CD8-positive, alpha-beta memory T cell (primary cell): ENCODE data around the gene CDC42EP3. TPM values are rescaled to one million over a fixed set of nuclear protein-coding genes. Genes with fewer than 3 reads are reported as not detected.

Experiments
- CTCF ChIA-PET: fragments of 350-600 bp; sonication (Branson Sonifier 250); formaldehyde crosslinking; loops from one replicate; lab custom pipeline; 2021; ENCODE audit warnings: antibody characterized with exemption; lab: Charles Lee
- POLR2A ChIA-PET: fragments of 350-600 bp; sonication (Branson Sonifier 250); formaldehyde crosslinking; loops from one replicate; lab custom pipeline; 2021; ENCODE audit warnings: antibody characterized with exemption; lab: Charles Lee
- DNase-seq, 5 donors: peaks; one replicate each; pipeline versions ENCODE4 v3.0.0 to v3.0.0-alpha.2; 2020 to 2022; ENCODE audit warnings: mixed read lengths in 1 of 5
- H3K27ac ChIP-seq: one replicate; pipeline ENCODE4 v1.7.0; 2013; ENCODE audit warnings: low read depth, mild to moderate bottlenecking, low read length, moderate library complexity
- H3K27me3 ChIP-seq: 2 replicates; pipeline ENCODE4 v1.7.0; 2013; ENCODE audit warnings: low read length, mild to moderate bottlenecking; ENCODE audit not compliant: insufficient read depth, poor library complexity, severe bottlenecking
- H3K36me3 ChIP-seq: 2 replicates; pipeline ENCODE4 v1.7.0; 2013; ENCODE audit warnings: mild to moderate bottlenecking, low read length, moderate library complexity; ENCODE audit not compliant: insufficient read depth
- H3K4me1 ChIP-seq: 2 replicates; pipeline ENCODE4 v1.7.0; 2013; ENCODE audit warnings: mild to moderate bottlenecking, low read length, moderate library complexity; ENCODE audit not compliant: insufficient read depth
- H3K4me3 ChIP-seq: 2 replicates; pipeline ENCODE4 v1.7.0; 2013; ENCODE audit warnings: mild to moderate bottlenecking, low read length
- H3K9me3 ChIP-seq: 2 replicates; pipeline ENCODE4 v1.7.0; 2013; ENCODE audit warnings: mild to moderate bottlenecking, low read length
- H3K27ac Mint-ChIP-seq, 8 donors: one replicate each; pipeline ENCODE4 v1.8.0; 2020 to 2021; ENCODE audit warnings: mixed read lengths in 8 of 8, mild to moderate bottlenecking in 6 of 8, inconsistent platforms in 3 of 8, moderate library complexity in 3 of 8
- H3K27me3 Mint-ChIP-seq, 2 donors: one replicate each; pipeline ENCODE4 v1.8.0; 2020 to 2021; ENCODE audit warnings: mixed read lengths in 2 of 2, mild to moderate bottlenecking in 1 of 2, moderate library complexity in 1 of 2
- H3K36me3 Mint-ChIP-seq, 3 donors: one replicate each; pipeline ENCODE4 v1.8.0; 2020 to 2021; ENCODE audit warnings: mixed read lengths in 3 of 3, inconsistent platforms in 1 of 3, mild to moderate bottlenecking in 1 of 3
- H3K4me1 Mint-ChIP-seq, 3 donors: one replicate each; pipeline ENCODE4 v1.8.0; 2020 to 2021; ENCODE audit warnings: mixed read lengths in 3 of 3, inconsistent platforms in 1 of 3, mild to moderate bottlenecking in 1 of 3
- H3K4me3 Mint-ChIP-seq, 7 donors: one replicate each; pipeline ENCODE4 v1.8.0; 2020 to 2021; ENCODE audit warnings: mixed read lengths in 7 of 7, mild to moderate bottlenecking in 6 of 7, moderate library complexity in 4 of 7, inconsistent platforms in 2 of 7
- H3K9me3 Mint-ChIP-seq, 5 donors: one replicate each; pipeline ENCODE4 v1.8.0; 2020 to 2022; ENCODE audit warnings: mixed read lengths in 5 of 5, mild to moderate bottlenecking in 3 of 5, moderate library complexity in 2 of 5, inconsistent platforms in 1 of 5
- polyA plus RNA-seq: library from polyadenylated mRNA; unstranded; fragments of 300-500 nt; fragmentation: Illumina TruSeq; gene quantifications from one replicate; pipeline ENCODE4 v1.2.3, GENCODE V29; 2021
- total RNA-seq, 2 experiments: library from RNA; stranded (reverse); gene quantifications; one replicate each; pipeline ENCODE4 v1.2.3, GENCODE V29; 2021

Gene CDC42EP3
- total and polyA plus RNA-seq, 3 experiments from 2014 or later = 37.1 to 141 (median 39.1) TPM

DNA sequence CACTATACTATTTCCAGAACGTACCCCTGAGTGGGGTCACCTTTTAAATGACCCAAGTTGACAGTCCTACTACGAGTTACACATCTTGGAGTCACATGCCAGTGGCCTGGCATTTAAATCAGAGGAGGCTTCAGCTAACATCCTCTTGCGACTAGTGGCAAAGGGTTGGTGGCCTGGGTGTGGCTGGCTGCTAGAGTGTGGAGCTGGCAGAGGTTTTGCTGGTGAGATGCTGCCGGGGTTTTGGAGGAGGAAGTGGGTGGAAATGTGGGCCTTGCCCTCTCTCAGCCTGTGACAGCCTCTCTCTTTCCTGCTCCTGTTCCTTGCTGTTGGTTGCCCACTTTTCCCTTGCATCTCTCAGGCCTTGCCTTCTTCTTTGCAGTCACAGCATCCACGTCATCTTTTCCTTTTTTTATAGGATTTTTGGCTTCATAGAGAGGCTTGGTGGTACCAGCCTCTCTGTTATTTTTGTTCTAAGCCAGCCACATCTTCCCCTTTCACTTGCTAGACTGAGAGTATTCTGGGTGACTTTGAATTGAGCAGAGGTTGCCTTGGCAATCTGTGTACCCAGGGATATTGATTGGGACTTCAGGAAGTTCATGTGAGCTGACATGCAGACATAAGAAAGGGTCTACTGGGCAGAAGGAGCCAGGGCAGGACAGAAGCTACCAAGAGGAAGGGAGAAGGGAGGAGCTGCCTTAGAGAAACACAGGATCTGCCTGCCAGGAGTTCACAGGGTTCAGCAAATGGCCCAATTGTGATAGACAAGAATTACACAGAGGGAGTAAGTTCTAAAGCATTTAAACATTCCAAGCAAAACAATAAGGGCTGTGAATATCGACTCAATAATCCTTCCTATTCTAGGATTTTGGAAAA, 55.4 kb downstream of the CDC42EP3 start:
- H3K9me3 ChIP-seq = no peaks in the 10 kb centered on the region
- H3K27me3 ChIP-seq = no peaks in the 10 kb centered on the region
- Mint-ChIP-seq H3K4me1 (peaks cover 81 to 92% (median 89%) of the 10 kb centered on the region in 3 donors), H3K9me3 (no peaks in the 10 kb centered on the region), H3K27me3 (no peaks in the 10 kb centered on the region), H3K4me3 (peak overlapping the region; percentile 5 to 75 (median 67)), H3K36me3 (peaks cover 9 to 29% (median 17%) of the 10 kb centered on the region in 3 donors), H3K27ac (peak overlapping the region; percentile 87 to 99 (median 95))
- POLR2A ChIA-PET = interaction anchor here (1.0 to 2.2 kb wide), 4 partner anchors 10 to 56 kb away, joined by 3 to 15 read pairs (median 6); no protein-coding TSS in a partner anchor
- H3K27ac ChIP-seq = peak overlapping the region; percentile 33
- H3K4me1 ChIP-seq = peaks cover 42% of the 10 kb centered on the region
- no peak overlapping the region for H3K4me3 ChIP-seq
- no peaks in the 10 kb centered on the region for H3K36me3 ChIP-seq
- DNase-seq = peak; percentile 49 to 80 (median 67)
- CTCF ChIA-PET = interaction anchor here (1.1 to 1.8 kb wide), 3 partner anchors 16 to 220 kb away, joined by 3 to 13 read pairs (median 6); partner anchors contain the start of gene CDC42EP3

DNA sequence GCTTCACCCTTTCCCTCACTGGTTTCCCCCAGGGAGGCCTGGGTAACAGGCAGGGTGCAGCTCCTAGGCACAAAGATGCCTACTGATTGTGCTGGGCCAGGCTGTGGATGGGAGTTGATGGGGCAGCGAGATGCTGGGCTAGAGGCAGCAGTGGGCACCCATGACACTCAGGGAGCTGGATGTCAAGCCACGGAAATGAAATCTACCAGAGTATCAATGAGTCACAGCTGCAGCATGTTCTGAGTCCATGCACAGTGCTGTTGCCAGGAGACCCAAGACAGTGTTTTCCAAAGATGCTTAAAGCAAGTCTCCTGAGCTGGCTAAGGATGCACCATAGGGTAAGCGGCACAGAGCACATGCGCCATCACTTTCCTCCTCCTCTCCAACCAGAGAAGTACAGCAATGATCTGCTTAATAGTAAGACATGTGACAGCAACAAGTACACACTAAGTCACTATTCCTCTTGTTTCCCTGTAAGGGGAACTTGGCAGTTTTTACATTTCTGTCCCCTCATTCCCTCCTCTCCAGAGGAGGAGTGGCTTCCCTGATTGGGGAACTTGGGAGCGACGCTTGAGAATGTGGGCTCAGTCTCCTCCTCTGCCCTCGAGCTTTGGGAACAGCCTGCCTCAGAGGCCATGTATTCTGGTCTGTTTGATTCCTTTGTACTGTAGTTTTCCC, 57.2 kb downstream of the CDC42EP3 start:
- POLR2A ChIA-PET = interaction anchor here (1.1 to 2.2 kb wide), 3 partner anchors 9 to 14 kb away, joined by 3 to 15 read pairs (median 8); no protein-coding TSS in a partner anchor
- H3K27me3 Mint-ChIP-seq = no peaks in the 10 kb centered on the region
- H3K27ac Mint-ChIP-seq = peak overlapping the region; percentile 81 to 99 (median 95)
- DNase-seq = no peak
- H3K9me3 ChIP-seq = no peaks in the 10 kb centered on the region
- no peak overlapping the region for H3K4me3 ChIP-seq
- CTCF ChIA-PET = interaction anchor here (1.7 kb wide), 1 partner anchor 34 kb away, joined by 4 read pairs; no protein-coding TSS in a partner anchor
- no peak overlapping the region for H3K4me3 Mint-ChIP-seq
- peaks cover 71 to 91% (median 86%) of the 10 kb centered on the region in 3 donors for H3K4me1 Mint-ChIP-seq
- H3K4me1 ChIP-seq = peaks cover 38% of the 10 kb centered on the region
- H3K36me3 ChIP-seq = no peaks in the 10 kb centered on the region
- peaks cover 6 to 19% (median 15%) of the 10 kb centered on the region in 3 donors for H3K36me3 Mint-ChIP-seq
- no peaks in the 10 kb centered on the region for H3K27me3 ChIP-seq
- H3K27ac ChIP-seq = no peak overlapping the region
- peaks cover 0 to 3% (median 1%) of the 10 kb centered on the region in 5 donors for H3K9me3 Mint-ChIP-seq

DNA sequence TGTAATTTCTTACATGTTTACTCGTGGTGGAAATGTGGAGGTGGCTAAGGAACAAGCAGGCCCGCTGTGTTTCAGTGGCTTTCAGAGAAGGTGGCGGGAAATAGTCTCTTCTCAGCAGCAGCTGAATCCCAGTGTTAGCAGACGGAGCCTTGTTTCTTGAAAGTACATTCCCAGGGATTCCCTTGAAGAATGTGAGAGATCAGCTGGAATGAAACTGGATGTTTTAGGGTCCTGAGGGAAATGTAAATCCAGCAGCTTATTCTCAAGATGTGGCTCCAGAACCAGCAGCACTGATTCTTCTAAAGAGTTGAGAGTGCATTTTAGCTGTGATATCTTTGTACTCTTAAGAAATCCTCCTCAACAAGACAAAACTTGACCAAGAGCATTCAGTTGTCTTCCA, 59.1 kb downstream of the CDC42EP3 start:
- no peak overlapping the region for H3K27ac ChIP-seq
- H3K4me1 ChIP-seq = peaks cover 28% of the 10 kb centered on the region
- Mint-ChIP-seq H3K27ac (peak overlapping the region; percentile 4 to 96 (median 38)), H3K4me3 (no peak overlapping the region), H3K4me1 (peaks cover 64 to 79% (median 72%) of the 10 kb centered on the region in 3 donors), H3K9me3 (peaks cover 14 to 20% (median 16%) of the 10 kb centered on the region in 5 donors), H3K36me3 (peaks cover 10 to 28% (median 16%) of the 10 kb centered on the region in 3 donors), H3K27me3 (no peaks in the 10 kb centered on the region)
- H3K9me3 ChIP-seq = peaks cover 6% of the 10 kb centered on the region
- ChIA-PET POLR2A (no interaction called here), CTCF (interaction anchor here (1.4 kb wide), 1 partner anchor 11 kb away, joined by 3 read pairs; no protein-coding TSS in a partner anchor)
- no peak for DNase-seq
- no peaks in the 10 kb centered on the region for H3K36me3 ChIP-seq
- no peaks in the 10 kb centered on the region for H3K27me3 ChIP-seq
- no peak overlapping the region for H3K4me3 ChIP-seq

DNA sequence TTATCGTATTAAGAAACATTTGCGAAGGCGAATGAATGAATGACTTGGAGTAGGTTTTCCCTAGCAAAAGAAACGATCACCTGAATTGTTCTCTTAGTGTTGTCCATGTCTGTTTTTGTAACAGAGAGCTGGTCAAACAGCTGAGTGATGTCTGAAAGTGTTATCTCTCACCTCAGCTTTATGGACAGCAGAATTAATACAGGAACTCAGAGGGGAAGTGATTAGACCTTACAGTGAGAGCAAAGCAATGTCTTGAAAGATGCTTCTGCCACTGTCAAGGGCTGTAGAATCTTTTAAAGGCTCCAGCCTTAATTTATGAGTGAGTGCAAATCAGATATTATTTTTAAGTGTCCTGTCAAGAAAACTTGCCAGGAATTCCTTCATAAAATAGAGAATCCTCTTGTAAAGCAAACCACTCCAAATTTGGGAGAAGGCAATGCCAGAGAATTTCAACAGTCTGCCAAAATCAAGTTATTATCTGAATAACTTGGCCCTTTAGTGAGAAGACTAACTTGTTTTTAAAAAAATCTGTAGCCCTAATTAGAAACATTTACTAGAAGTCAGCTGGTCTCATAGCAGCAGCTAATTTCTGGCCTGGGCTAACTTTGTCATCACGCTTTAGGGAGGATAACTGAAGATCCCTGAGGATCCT, 60.7 kb downstream of the CDC42EP3 start:
- DNase-seq = no peak
- Mint-ChIP-seq H3K4me3 (no peak overlapping the region), H3K9me3 (peaks cover 20 to 33% (median 29%) of the 10 kb centered on the region in 5 donors), H3K27ac (peak overlapping the region in 7 of 8 donors; percentile 24 to 62 (median 56)), H3K36me3 (peaks cover 14 to 42% (median 27%) of the 10 kb centered on the region in 3 donors), H3K27me3 (no peaks in the 10 kb centered on the region), H3K4me1 (peaks cover 52 to 71% (median 66%) of the 10 kb centered on the region in 3 donors)
- CTCF ChIA-PET = interaction anchor here (1.0 to 1.1 kb wide), 2 partner anchors 8 to 196 kb away, joined by 3 to 4 read pairs; no protein-coding TSS in a partner anchor
- Histone ChIP-seq H3K9me3 (peaks cover 6% of the 10 kb centered on the region), H3K4me3 (no peak overlapping the region), H3K4me1 (peaks cover 12% of the 10 kb centered on the region), H3K27ac (no peak overlapping the region), H3K36me3 (no peaks in the 10 kb centered on the region), H3K27me3 (no peaks in the 10 kb centered on the region)
- POLR2A ChIA-PET = interaction anchor here (1.1 kb wide), 1 partner anchor 11 kb away, joined by 3 read pairs; no protein-coding TSS in a partner anchor

DNA sequence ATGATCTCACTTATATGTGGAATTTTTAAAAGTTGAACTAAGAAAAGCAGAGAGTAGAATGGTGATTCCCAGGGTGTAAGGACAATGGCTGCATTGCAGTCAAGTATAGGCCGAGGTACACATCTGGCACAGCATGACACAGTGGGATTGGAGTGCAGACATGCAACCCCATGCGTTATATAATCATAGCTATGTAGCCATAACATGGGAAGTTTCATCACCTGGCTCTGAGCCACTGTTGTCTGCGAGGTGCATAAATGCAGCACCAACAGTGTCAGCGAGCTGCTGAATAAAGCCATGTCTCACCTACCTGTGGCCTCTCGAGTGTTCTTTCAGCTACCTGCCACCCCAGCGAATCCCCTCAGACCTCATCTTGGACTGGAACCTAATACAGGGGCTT, 61.7 kb downstream of the CDC42EP3 start:
- H3K27me3 Mint-ChIP-seq = no peaks in the 10 kb centered on the region
- H3K4me1 Mint-ChIP-seq = peaks cover 42 to 65% (median 57%) of the 10 kb centered on the region in 3 donors
- Histone ChIP-seq H3K36me3 (peaks cover 3% of the 10 kb centered on the region), H3K9me3 (peaks cover 6% of the 10 kb centered on the region), H3K4me1 (peaks cover 3% of the 10 kb centered on the region), H3K4me3 (no peak overlapping the region), H3K27me3 (no peaks in the 10 kb centered on the region), H3K27ac (no peak overlapping the region)
- peaks cover 25 to 38% (median 34%) of the 10 kb centered on the region in 5 donors for H3K9me3 Mint-ChIP-seq
- peak overlapping the region in 3 of 8 donors; percentile 22 to 40 (median 29) for H3K27ac Mint-ChIP-seq
- no peak overlapping the region for H3K4me3 Mint-ChIP-seq
- CTCF ChIA-PET = interaction anchor here (1.0 kb wide), 1 partner anchor 9 kb away, joined by 3 read pairs; no protein-coding TSS in a partner anchor
- POLR2A ChIA-PET = no interaction called here
- DNase-seq = no peak
- H3K36me3 Mint-ChIP-seq = peaks cover 17 to 46% (median 35%) of the 10 kb centered on the region in 3 donors

DNA sequence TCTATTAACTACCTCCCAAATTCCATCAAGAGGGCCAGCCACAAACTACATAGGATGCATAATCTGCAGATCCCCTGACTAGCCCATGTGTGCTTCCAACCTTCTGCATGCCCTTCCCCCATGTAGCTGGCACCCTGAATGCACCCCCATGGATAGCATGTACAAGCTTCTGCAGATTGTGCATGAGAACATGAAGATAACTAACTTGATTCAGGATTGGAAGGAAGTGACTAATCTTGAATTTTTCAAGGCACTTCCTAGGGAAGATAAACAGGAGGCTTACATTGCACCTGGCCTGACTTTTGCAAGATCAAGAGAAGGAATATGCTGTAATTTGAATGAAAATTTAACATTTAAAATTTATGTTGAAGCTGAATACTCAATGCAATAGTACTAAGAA, 66.7 kb downstream of the CDC42EP3 start:
- Histone ChIP-seq H3K4me3 (no peak overlapping the region), H3K27ac (no peak overlapping the region), H3K9me3 (peaks cover 6% of the 10 kb centered on the region), H3K27me3 (no peaks in the 10 kb centered on the region), H3K4me1 (peaks cover 29% of the 10 kb centered on the region), H3K36me3 (peaks cover 12% of the 10 kb centered on the region)
- Mint-ChIP-seq H3K36me3 (peaks cover 27 to 69% (median 63%) of the 10 kb centered on the region in 3 donors), H3K9me3 (peaks cover 25 to 53% (median 49%) of the 10 kb centered on the region in 5 donors), H3K4me1 (peaks cover 50 to 62% (median 61%) of the 10 kb centered on the region in 3 donors), H3K27ac (peak overlapping the region in 3 of 8 donors; percentile 43 to 52 (median 50)), H3K27me3 (no peaks in the 10 kb centered on the region), H3K4me3 (no peak overlapping the region)
- DNase-seq = no peak
- CTCF ChIA-PET = interaction anchor here (1.3 kb wide), 1 partner anchor 44 kb away, joined by 3 read pairs; no protein-coding TSS in a partner anchor
- POLR2A ChIA-PET = no interaction called here

DNA sequence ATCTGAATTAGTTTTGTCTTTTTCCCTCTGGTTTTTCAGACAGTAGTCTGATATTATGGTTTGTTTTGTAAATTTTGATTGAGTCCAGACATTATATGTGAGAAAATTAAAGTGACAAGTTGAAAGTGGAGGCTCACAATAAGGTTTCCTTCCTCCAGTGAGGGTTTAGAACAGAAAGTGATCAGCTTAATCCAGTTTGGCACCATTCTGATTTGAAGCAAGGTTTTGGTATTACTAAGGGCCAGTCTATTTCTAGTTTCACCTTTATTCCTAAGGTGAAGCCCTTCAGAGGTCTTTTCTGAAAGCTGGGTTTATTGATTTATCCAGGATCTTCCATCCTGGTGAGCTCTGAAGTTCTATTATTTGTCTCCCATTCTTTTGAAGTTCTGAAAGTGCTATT, 68.7 kb downstream of the CDC42EP3 start:
- Mint-ChIP-seq H3K27ac (peak overlapping the region; percentile 59 to 100 (median 98)), H3K4me3 (peak overlapping the region; percentile 69 to 99 (median 97)), H3K4me1 (peaks cover 63 to 77% (median 75%) of the 10 kb centered on the region in 3 donors), H3K27me3 (no peaks in the 10 kb centered on the region), H3K36me3 (peaks cover 27 to 76% (median 73%) of the 10 kb centered on the region in 3 donors), H3K9me3 (peaks cover 23 to 57% (median 53%) of the 10 kb centered on the region in 5 donors)
- H3K4me3 ChIP-seq = no peak overlapping the region
- H3K27ac ChIP-seq = no peak overlapping the region
- H3K4me1 ChIP-seq = peaks cover 39% of the 10 kb centered on the region
- H3K27me3 ChIP-seq = no peaks in the 10 kb centered on the region
- DNase-seq = no peak
- peaks cover 2% of the 10 kb centered on the region for H3K9me3 ChIP-seq
- peaks cover 12% of the 10 kb centered on the region for H3K36me3 ChIP-seq
- ChIA-PET POLR2A (interaction anchor here (1.0 kb wide), 1 partner anchor 17 kb away, joined by 4 read pairs; no protein-coding TSS in a partner anchor), CTCF (interaction anchor here (1.2 to 1.7 kb wide), 2 partner anchors 17 to 23 kb away, joined by 3 to 5 read pairs; no protein-coding TSS in a partner anchor)
